K562 (cell line): ENCODE measurements around the gene SP4. TPM values are rescaled to one million over a fixed set of nuclear protein-coding genes. Genes with fewer than 3 reads are reported as not detected.

ENCODE experiments used
- ATAC-seq: fragments of 200-7000 bp; cut with Tn5 transposase; 3 replicates; pipeline ENCODE4 v1.9.1; 2020; ENCODE audit warnings: moderate library complexity
- BruUV-seq: library from RNA; stranded (reverse); fragments of 400-500 nt; replicated peaks from 2 replicates; lab custom pipeline; 2021; lab: Mats Ljungman, UMichigan
- CTCF ChIA-PET: fragments of 300-600 bp; formaldehyde crosslinking; extraction: SDS; loops from one replicate; lab custom pipeline; 2021; ENCODE audit warnings: low intra/inter-chr PET ratio; lab: Yijun Ruan, JAX
- POLR2A ChIA-PET: fragments of 300-600, 350-650 bp; sonication (Branson Sonifier 250); formaldehyde crosslinking; extraction: SDS; loops from one replicate; lab custom pipeline; 2021; ENCODE audit warnings: antibody characterized with exemption, inconsistent platforms; lab: Yijun Ruan, JAX
- DNase-seq, 4 experiments: peaks; one replicate each; pipeline versions ENCODE4 v3.0.0 to v3.0.0-alpha.2; 2011 to 2018; ENCODE audit warnings: low spot score in 3 of 4, mixed read lengths in 3 of 4; ENCODE audit errors: extremely low read depth in 1 of 4
- FAIRE-seq: peaks from 2 replicates; lab custom pipeline; 2011; peaks lifted over from hg19 to GRCh38; lab: Jason Lieb, UNC
- H2AFZ ChIP-seq: 2 replicates; pipeline ENCODE4 v1.6.0; 2011; ENCODE audit warnings: low read depth, low read length, control low read depth, inconsistent platforms
- H3K27ac ChIP-seq: fragments of 200-600 bp; 3 replicates; pipeline ENCODE4 v1.8.0; 2011; ENCODE audit warnings: low read depth, mild to moderate bottlenecking, control low read depth, inconsistent platforms, low read length, moderate library complexity, mixed read lengths; ENCODE audit errors: extremely low read depth
- H3K27me3 ChIP-seq, 2 experiments: fragments of 300-600 bp in 1 of 2; 2 replicates in 1 of 2; 3 replicates in 1 of 2; pipeline versions ENCODE4 v1.6.0 to v1.8.0; 2011; ENCODE audit warnings: inconsistent platforms in 2 of 2, low read length in 2 of 2, mild to moderate bottlenecking in 1 of 2, mixed read lengths in 1 of 2, moderate library complexity in 1 of 2; ENCODE audit not compliant: control insufficient read depth in 2 of 2, insufficient read depth in 2 of 2
- H3K36me3 ChIP-seq: fragments of 300-600 bp; 3 replicates; pipeline ENCODE4 v1.8.0; 2011; ENCODE audit warnings: mild to moderate bottlenecking, low read length, inconsistent platforms; ENCODE audit not compliant: control insufficient read depth, insufficient read depth
- H3K4me1 ChIP-seq, 2 experiments: fragments of 200-600 bp in 1 of 2; replicated peaks in 1 of 2; 2 replicates in 1 of 2; 3 replicates in 1 of 2; pipeline versions ENCODE4 v1.5.1 to v1.8.0; 2011; ENCODE audit warnings: inconsistent platforms in 2 of 2, low read length in 2 of 2, mild to moderate bottlenecking in 1 of 2, mixed read lengths in 1 of 2, moderate library complexity in 1 of 2; ENCODE audit not compliant: control insufficient read depth in 2 of 2, insufficient read depth in 2 of 2
- H3K4me2 ChIP-seq: 2 replicates; pipeline ENCODE4 v1.6.1; 2011; ENCODE audit warnings: low read length, control low read depth, inconsistent platforms, mixed read lengths; ENCODE audit not compliant: insufficient read depth
- H3K4me3 ChIP-seq: fragments of 200-600 bp; sonication (generic), shearing (Covaris generic); 2 replicates; pipeline ENCODE4 v1.5.1; 2016; ENCODE audit warnings: control low read depth, inconsistent platforms
- H3K79me2 ChIP-seq: fragments of 200-600 bp; 3 replicates; pipeline ENCODE4 v1.8.0; 2011; ENCODE audit warnings: low read length, inconsistent platforms; ENCODE audit not compliant: control insufficient read depth, insufficient read depth
- H3K9ac ChIP-seq, 2 experiments: 2 replicates each; pipeline versions ENCODE4 v1.6.0 to v1.6.1; 2011; ENCODE audit warnings: low read depth in 2 of 2, low read length in 2 of 2, control low read depth in 1 of 2, inconsistent platforms in 1 of 2, mild to moderate bottlenecking in 1 of 2, mixed read lengths in 1 of 2; ENCODE audit not compliant: insufficient read depth in 1 of 2
- H3K9me1 ChIP-seq: one replicate; pipeline ENCODE4 v1.6.0; 2011; ENCODE audit warnings: inconsistent platforms, mild to moderate bottlenecking, low read length, moderate library complexity; ENCODE audit not compliant: control insufficient read depth, insufficient read depth
- H3K9me3 ChIP-seq: replicated peaks from 2 replicates; pipeline ENCODE4 v1.5.1; 2011; ENCODE audit warnings: low read depth, low read length, inconsistent platforms; ENCODE audit not compliant: control insufficient read depth, insufficient read depth
- H4K20me1 ChIP-seq: replicated peaks from 2 replicates; pipeline ENCODE4 v1.6.1; 2011; ENCODE audit warnings: low read length, inconsistent platforms, mixed read lengths; ENCODE audit not compliant: control insufficient read depth, insufficient read depth
- CBFA2T2 ChIP-seq: fragments of 450-650 bp; conservative IDR thresholded peaks from 2 replicates; pipeline ENCODE4 v1.6.1; 2017; ENCODE audit warnings: mild to moderate bottlenecking
- GATA2 ChIP-seq: sonication (generic); formaldehyde crosslinking; IDR thresholded peaks from 2 replicates; pipeline ENCODE4 v1.4.0; 2020; ENCODE audit warnings: mild to moderate bottlenecking, missing genetic modification reagents
- HNRNPH1 ChIP-seq: fragments of 200-400 bp; formaldehyde crosslinking; optimal IDR thresholded peaks from 2 replicates; pipeline ENCODE3; 2017; ENCODE audit warnings: low read depth, mild to moderate bottlenecking, low read length, moderate library complexity
- MCM7 ChIP-seq, 2 experiments: fragments of 450-650 bp; IDR thresholded peaks; 2 replicates each; pipeline ENCODE4 v1.6.1; 2016 to 2018
- NR0B1 ChIP-seq: fragments of 450-650 bp; IDR thresholded peaks from one replicate; pipeline ENCODE4 v1.6.1; 2018; ENCODE audit warnings: mild to moderate bottlenecking, moderate library complexity; ENCODE audit not compliant: partially characterized antibody
- SRSF9 ChIP-seq: fragments of 200-400 bp; formaldehyde crosslinking; IDR thresholded peaks from 2 replicates; pipeline ENCODE4 v1.6.1; 2017; ENCODE audit warnings: low read depth, low read length, borderline replicate concordance
- TEAD1 ChIP-seq, 2 experiments: fragments of 450-650 bp in 1 of 2; sonication (generic) in 1 of 2; formaldehyde crosslinking; IDR thresholded peaks; 2 replicates each; pipeline versions ENCODE4 v1.4.0 to v1.8.0; 2020 to 2022; ENCODE audit warnings: mild to moderate bottlenecking in 2 of 2, missing genetic modification reagents in 1 of 2
- ZNF398 ChIP-seq: fragments of 250-450 bp; sonication (Bioruptor Pico); IDR thresholded peaks from 2 replicates; pipeline ENCODE4 v1.8.0; 2021; ENCODE audit warnings: moderate library complexity, mild to moderate bottlenecking, inconsistent platforms
- ZNF449 ChIP-seq: fragments of 250-450 bp; sonication (Bioruptor Pico); IDR thresholded peaks from 2 replicates; pipeline ENCODE4 v1.8.0; 2022; ENCODE audit warnings: moderate library complexity, mild to moderate bottlenecking, inconsistent platforms
- ZNF584 ChIP-seq: fragments of 200-800 bp; sonication (Bioruptor generic); IDR thresholded peaks from 2 replicates; pipeline ENCODE4 v1.6.1; 2016; ENCODE audit warnings: low read depth, mild to moderate bottlenecking, missing genetic modification characterization, missing compliant biosample characterization
- ZNF639 ChIP-seq, 2 experiments: fragments of 200-800 bp in 1 of 2; sonication (Bioruptor generic) in 1 of 2; sonication (generic) in 1 of 2; formaldehyde crosslinking in 1 of 2; IDR thresholded peaks in 1 of 2; conservative IDR thresholded peaks in 1 of 2; 2 replicates each; pipeline versions ENCODE4 v1.5.0 to v1.6.1; 2016 to 2020; ENCODE audit warnings: missing compliant biosample characterization in 1 of 2, missing genetic modification characterization in 1 of 2, missing genetic modification reagents in 1 of 2
- WGBS: fragments of 100-300 bp; shearing (Covaris generic); methylation state at CpG from one replicate; pipeline ENCODE4 v1.1.6; 2016; ENCODE audit warnings: low coverage, mixed read lengths; ENCODE audit not compliant: insufficient coverage; ENCODE audit errors: missing lambda C conversion rate; 5-methylcytosine and 5-hydroxymethylcytosine counted together
- in situ Hi-C: fragments of 300-500 bp; cut with MboI; formaldehyde crosslinking; loops from 4 replicates; pipeline ENCODE4 v1.15.0; 2018; ENCODE audit warnings: inconsistent platforms, mixed read lengths
- intact Hi-C: fragments of 100-400 bp; cut with micrococcal nuclease; formaldehyde crosslinking; loops from 2 replicates; pipeline ENCODE4 v1.14.2; 2022
- polyA plus RNA-seq, 8 experiments: library from polyadenylated mRNA; depleted of rRNA in 4 of 8; stranded (reverse) in 5 of 8; unstranded in 3 of 8; fragments of >200 nt; fragmentation: Nextera tagmentation in 2 of 8; fragmentation: Illumina TruSeq in 1 of 8; extraction: Ambion mirVana in 2 of 8; extraction: Trizol in 1 of 8; gene quantifications; 2 replicates each; pipeline versions ENCODE4 v1.2.1 to v1.2.3, GENCODE V29; 2011 to 2014; ENCODE audit warnings: inconsistent platforms in 1 of 8, missing spikeins in 1 of 8
- total RNA-seq, 7 experiments: library from RNA; depleted of rRNA in 6 of 7; stranded (reverse); fragments of >200 nt in 6 of 7; fragmentation: Illumina TruSeq in 2 of 7; extraction: Trizol in 2 of 7; gene quantifications; 2 replicates each; pipeline versions ENCODE4 v1.2.1 to v1.2.3, GENCODE V29; 2011 to 2021; ENCODE audit warnings: low replicate concordance in 1 of 7

Gene SP4
- total and polyA plus RNA-seq, 9 of the 15 experiments (the other 6 are each of a cell fraction or from before 2014, with no cell fraction given): 2.4 to 9.4 (median 4.5) TPM

GRCh38 chr7:21425290-21425689 lies 2.6 kb upstream of the SP4 start (continued):
- TF ChIP-seq ZNF449 (CRISPR knock-in tag): no peak

GRCh38 chr7:21426286-21427181 lies 1.3 kb upstream of the SP4 start:
- CTCF ChIA-PET: no interaction called here
- H3K79me2 ChIP-seq: peaks cover 9% of the 10 kb centered on the region; the same call in 1 of the 3 replicates
- no peak for FAIRE-seq
- no peaks in the 10 kb centered on the region for H4K20me1 ChIP-seq
- intact Hi-C loops (loop anchor here (5.0 kb wide), 1 partner anchor 74 kb away; no protein-coding TSS in a partner anchor), in situ Hi-C loops (no loop called here)
- H3K9ac ChIP-seq: peak overlapping the region; percentile 64 to 74
- POLR2A ChIA-PET: interaction anchor here (0.6 to 1.4 kb wide), 8 partner anchors 11 to 753 kb away, joined by 3 to 11 read pairs (median 3); no protein-coding TSS in a partner anchor
- H3K4me1 ChIP-seq: peaks cover 28% of the 10 kb centered on the region in 2 experiments
- H2AFZ ChIP-seq: peak overlapping the region; percentile 98
- H3K27ac ChIP-seq: peak overlapping the region; percentile 73
- H3K9me1 ChIP-seq: no peaks in the 10 kb centered on the region
- H3K4me2 ChIP-seq: peak overlapping the region; percentile 98
- no peaks in the 10 kb centered on the region; the same call in 2 of the 3 replicates for H3K36me3 ChIP-seq
- TSS peak; percentile 91 for BruUV-seq
- no peak for DNase-seq
- no peaks in the 10 kb centered on the region for H3K9me3 ChIP-seq
- no peaks in the 10 kb centered on the region for H3K27me3 ChIP-seq
- 5% methylated on average over 33 of the region's 35 CpGs for WGBS
- peak; percentile 2 for ATAC-seq
- peak overlapping the region; percentile 39 for H3K4me3 ChIP-seq
- no peak for TF ChIP-seq ZNF398 (CRISPR knock-in tag)
- TF ChIP-seq ZNF639 (CRISPR knock-in tag; conservative IDR thresholded peaks at IDR 0.05 in 1 of 2, IDR thresholded peaks at IDR 0.05 in 1 of 2): peak in 1 of 2 experiments; percentile 64; a peak in 2 of 4 replicates
- no peak for TF ChIP-seq SRSF9
- peak in 1 of 2 experiments; percentile 21; a peak in 1 of 4 replicates for TF ChIP-seq TEAD1 (CRISPR knock-in tag; IDR thresholded peaks at IDR 0.05)
- TF ChIP-seq GATA2: no peak
- TF ChIP-seq MCM7 (IDR thresholded peaks at IDR 0.05): no peak
- no peak for TF ChIP-seq HNRNPH1
- no peak for TF ChIP-seq NR0B1
- TF ChIP-seq CBFA2T2: no peak
- TF ChIP-seq ZNF584 (CRISPR knock-in tag): no peak
